Measurements from ENCODE around the gene ARRDC4. TPM values are rescaled to one million over a fixed set of nuclear protein-coding genes. Genes with fewer than 3 reads are reported as not detected.

ARRDC4 gene
- total RNA-seq, 1 experiment from 2014 or later: 2.1 TPM

DNA sequence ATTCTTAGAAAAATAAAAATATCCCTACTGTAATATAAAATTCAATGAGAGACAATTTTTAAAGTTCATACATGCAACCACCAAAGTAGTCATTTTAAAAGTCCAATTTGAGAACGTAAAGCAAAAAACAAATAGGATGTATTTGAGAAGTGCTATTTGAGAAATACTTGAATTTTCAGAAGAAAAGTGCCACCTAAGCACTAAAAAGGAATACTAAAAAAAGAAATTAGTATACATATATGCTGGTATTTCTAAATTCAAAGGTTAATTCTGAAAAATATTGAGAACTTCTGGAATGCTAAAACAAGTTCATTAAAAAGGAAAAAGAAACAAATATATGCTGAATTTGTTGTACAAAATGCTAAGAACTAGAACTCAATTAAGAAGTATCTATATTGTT lies 29.2 kb upstream of the ARRDC4 start:
- Histone ChIP-seq H3K27ac (ENCODE audit: low read depth, low read length, poor library complexity, severe bottlenecking) (no peak overlapping the region), H3K27me3 (replicated peaks; ENCODE audit: insufficient read depth, low read depth, low read length, poor library complexity) (no peaks in the 10 kb centered on the region), H3K4me3 (ENCODE audit: low read depth, low read length, poor library complexity, severe bottlenecking) (no peak overlapping the region), H3K36me3 (ENCODE audit: insufficient read depth, low read length, poor library complexity, severe bottlenecking) (no peaks in the 10 kb centered on the region), H3K4me1 (ENCODE audit: insufficient read depth, low read length, poor library complexity, severe bottlenecking) (no peaks in the 10 kb centered on the region), H3K9me3 (ENCODE audit: low read depth, low read length, poor library complexity, severe bottlenecking) (no peaks in the 10 kb centered on the region)
- CTCF ChIA-PET: no interaction called here
- intact Hi-C loops (cut with micrococcal nuclease; ENCODE audit: unreplicated experiment): no loop called here
- no TSS peak for BruUV-seq (replicated peaks)
- TF ChIP-seq, protein P1, sequence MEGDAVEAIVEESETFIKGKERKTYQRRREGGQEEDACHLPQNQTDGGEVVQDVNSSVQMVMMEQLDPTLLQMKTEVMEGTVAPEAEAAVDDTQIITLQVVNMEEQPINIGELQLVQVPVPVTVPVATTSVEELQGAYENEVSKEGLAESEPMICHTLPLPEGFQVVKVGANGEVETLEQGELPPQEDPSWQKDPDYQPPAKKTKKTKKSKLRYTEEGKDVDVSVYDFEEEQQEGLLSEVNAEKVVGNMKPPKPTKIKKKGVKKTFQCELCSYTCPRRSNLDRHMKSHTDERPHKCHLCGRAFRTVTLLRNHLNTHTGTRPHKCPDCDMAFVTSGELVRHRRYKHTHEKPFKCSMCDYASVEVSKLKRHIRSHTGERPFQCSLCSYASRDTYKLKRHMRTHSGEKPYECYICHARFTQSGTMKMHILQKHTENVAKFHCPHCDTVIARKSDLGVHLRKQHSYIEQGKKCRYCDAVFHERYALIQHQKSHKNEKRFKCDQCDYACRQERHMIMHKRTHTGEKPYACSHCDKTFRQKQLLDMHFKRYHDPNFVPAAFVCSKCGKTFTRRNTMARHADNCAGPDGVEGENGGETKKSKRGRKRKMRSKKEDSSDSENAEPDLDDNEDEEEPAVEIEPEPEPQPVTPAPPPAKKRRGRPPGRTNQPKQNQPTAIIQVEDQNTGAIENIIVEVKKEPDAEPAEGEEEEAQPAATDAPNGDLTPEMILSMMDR (conservative IDR thresholded peaks at IDR 0.05; ENCODE audit: low read depth, low read length): no peak
- no peak for TF ChIP-seq EZH2 (IDR thresholded peaks at IDR 0.05; ENCODE audit: borderline replicate concordance, low read depth, low read length, poor library complexity, severe bottlenecking)
- no peak for DNase-seq (ENCODE audit: low spot score)
- POLR2A ChIA-PET (ENCODE audit: low non-redundant PET): no interaction called here

DNA sequence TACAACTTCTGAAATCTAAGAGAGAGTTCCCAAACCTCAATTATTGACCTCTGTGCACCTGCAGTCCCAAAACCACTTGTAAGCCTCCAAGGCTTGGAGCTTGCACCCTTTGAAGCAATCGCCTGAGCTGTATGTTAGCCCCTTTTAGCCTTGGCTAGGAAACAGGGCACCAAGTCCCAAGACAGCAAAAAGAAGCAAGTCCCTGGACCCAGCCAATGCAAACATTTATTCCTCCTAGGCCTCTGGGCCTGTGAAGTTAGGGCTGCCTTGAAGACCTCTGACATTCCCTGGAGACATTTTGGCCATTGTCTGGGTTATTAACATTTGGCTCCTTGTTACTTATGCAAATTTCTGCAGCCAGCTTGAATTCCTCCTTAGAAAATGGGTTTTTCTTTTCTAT lies 26.9 kb upstream of the ARRDC4 start:
- ChIA-PET CTCF (no interaction called here), POLR2A (ENCODE audit: low non-redundant PET) (no interaction called here)
- DNase-seq (ENCODE audit: low spot score): no peak
- Histone ChIP-seq H3K4me1 (ENCODE audit: insufficient read depth, low read length, poor library complexity, severe bottlenecking) (no peaks in the 10 kb centered on the region), H3K9me3 (ENCODE audit: low read depth, low read length, poor library complexity, severe bottlenecking) (no peaks in the 10 kb centered on the region), H3K4me3 (ENCODE audit: low read depth, low read length, poor library complexity, severe bottlenecking) (no peak overlapping the region), H3K36me3 (ENCODE audit: insufficient read depth, low read length, poor library complexity, severe bottlenecking) (no peaks in the 10 kb centered on the region), H3K27ac (ENCODE audit: low read depth, low read length, poor library complexity, severe bottlenecking) (no peak overlapping the region), H3K27me3 (replicated peaks; ENCODE audit: insufficient read depth, low read depth, low read length, poor library complexity) (no peaks in the 10 kb centered on the region)
- no TSS peak for BruUV-seq (replicated peaks)
- TF ChIP-seq, protein P1 (conservative IDR thresholded peaks at IDR 0.05; ENCODE audit: low read depth, low read length): no peak
- no peak for TF ChIP-seq EZH2 (IDR thresholded peaks at IDR 0.05; ENCODE audit: borderline replicate concordance, low read depth, low read length, poor library complexity, severe bottlenecking)
- intact Hi-C loops (cut with micrococcal nuclease; ENCODE audit: unreplicated experiment): no loop called here

DNA sequence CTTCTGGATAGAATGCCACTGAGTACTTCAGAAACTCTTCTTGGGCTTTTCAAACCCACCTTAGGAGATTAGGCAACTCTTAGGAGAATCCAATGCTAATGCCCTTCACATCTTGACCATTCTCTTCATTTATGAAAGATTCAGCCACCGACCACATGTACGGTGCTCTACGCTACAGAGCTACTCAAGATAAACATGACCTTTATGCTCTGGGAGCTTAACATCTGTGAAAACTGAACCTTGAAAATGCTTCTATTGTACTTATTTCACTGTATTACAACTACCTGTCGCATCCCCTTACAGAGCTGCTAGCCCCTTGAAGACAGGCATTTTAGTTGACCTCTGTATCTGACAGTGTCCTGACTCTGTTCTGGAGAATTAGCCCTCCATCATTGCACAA lies 19.5 kb upstream of the ARRDC4 start:
- H3K27ac ChIP-seq (ENCODE audit: low read depth, low read length, poor library complexity, severe bottlenecking): no peak overlapping the region
- H3K36me3 ChIP-seq (ENCODE audit: insufficient read depth, low read length, poor library complexity, severe bottlenecking): no peaks in the 10 kb centered on the region
- intact Hi-C loops (cut with micrococcal nuclease; ENCODE audit: unreplicated experiment): no loop called here
- no peak for DNase-seq (ENCODE audit: low spot score)
- H3K4me3 ChIP-seq (ENCODE audit: low read depth, low read length, poor library complexity, severe bottlenecking): no peak overlapping the region
- no peaks in the 10 kb centered on the region for H3K27me3 ChIP-seq (replicated peaks; ENCODE audit: insufficient read depth, low read depth, low read length, poor library complexity)
- TF ChIP-seq EZH2 (IDR thresholded peaks at IDR 0.05; ENCODE audit: borderline replicate concordance, low read depth, low read length, poor library complexity, severe bottlenecking): no peak
- TF ChIP-seq, protein P1 (conservative IDR thresholded peaks at IDR 0.05; ENCODE audit: low read depth, low read length): no peak
- no peaks in the 10 kb centered on the region for H3K4me1 ChIP-seq (ENCODE audit: insufficient read depth, low read length, poor library complexity, severe bottlenecking)
- BruUV-seq (replicated peaks): no TSS peak
- CTCF ChIA-PET: no interaction called here
- POLR2A ChIA-PET (ENCODE audit: low non-redundant PET): no interaction called here
- no peaks in the 10 kb centered on the region for H3K9me3 ChIP-seq (ENCODE audit: low read depth, low read length, poor library complexity, severe bottlenecking)

Data from A673 (cell line).